ENCODE measurements around the gene MAP2. TPM values are rescaled to one million over a fixed set of nuclear protein-coding genes. Genes with fewer than 3 reads are reported as not detected.

The MAP2 gene
- total RNA-seq, 1 experiment from 2014 or later = 0.05 TPM

- Mint-ChIP-seq H3K4me3 (ENCODE audit: unreplicated experiment) (no peak overlapping the region), H3K27ac (ENCODE audit: unreplicated experiment) (no peak overlapping the region), H3K36me3 (ENCODE audit: insufficient read depth, unreplicated experiment) (no peaks in the 10 kb centered on the region), H3K27me3 (ENCODE audit: insufficient read depth, unreplicated experiment) (peaks cover 2% of the 10 kb centered on the region), H3K4me1 (ENCODE audit: low read depth, unreplicated experiment) (no peaks in the 10 kb centered on the region), H3K9me3 (ENCODE audit: unreplicated experiment) (no peaks in the 10 kb centered on the region)
- intact Hi-C loops (cut with micrococcal nuclease; ENCODE audit: unreplicated experiment) = no loop called here
- Histone ChIP-seq H3K9me3 (no peaks in the 10 kb centered on the region), H3K4me1 (no peaks in the 10 kb centered on the region), H3K27me3 (replicated peaks; ENCODE audit: control insufficient read depth, insufficient read depth, low read length) (no peaks in the 10 kb centered on the region), H3K36me3 (ENCODE audit: control insufficient read depth, insufficient read depth, low read length) (no peaks in the 10 kb centered on the region), H3K4me3 (ENCODE audit: low read depth, low read length) (no peak overlapping the region)
- no peak for TF ChIP-seq CTCF (IDR thresholded peaks at IDR 0.05; ENCODE audit: insufficient read depth in 1 of 2, low read depth in 1 of 2, low read length in 1 of 2, severe bottlenecking in 1 of 2, unreplicated experiment in 1 of 2)
- POLR2A ChIA-PET = no interaction called here
- no TSS peak for BruUV-seq (replicated peaks)
- DNase-seq = no peak
- CTCF ChIA-PET = no interaction called here
These were observed 28.6 kb upstream of the MAP2 start for GRCh38 chr2:209395229-209395628.

GRCh38 chr2:209395652-209396051 is 28.2 kb upstream of the MAP2 start:
- no peak overlapping the region for H3K27ac Mint-ChIP-seq (ENCODE audit: unreplicated experiment)

GRCh38 chr2:209398463-209398862 is 25.4 kb upstream of the MAP2 start:
- no peaks in the 10 kb centered on the region for H3K27me3 ChIP-seq (replicated peaks; ENCODE audit: control insufficient read depth, insufficient read depth, low read length)
- H3K4me3 ChIP-seq (ENCODE audit: low read depth, low read length) = no peak overlapping the region
- no peaks in the 10 kb centered on the region for H3K36me3 ChIP-seq (ENCODE audit: control insufficient read depth, insufficient read depth, low read length)
- no peaks in the 10 kb centered on the region for H3K4me1 ChIP-seq
- ChIA-PET POLR2A (no interaction called here), CTCF (no interaction called here)
- no peaks in the 10 kb centered on the region for H3K9me3 Mint-ChIP-seq (ENCODE audit: unreplicated experiment)
- no peak for TF ChIP-seq CTCF (IDR thresholded peaks at IDR 0.05; ENCODE audit: insufficient read depth in 1 of 2, low read depth in 1 of 2, low read length in 1 of 2, severe bottlenecking in 1 of 2, unreplicated experiment in 1 of 2)
- no peak for DNase-seq
- no peaks in the 10 kb centered on the region for H3K4me1 Mint-ChIP-seq (ENCODE audit: low read depth, unreplicated experiment)
- peaks cover 2% of the 10 kb centered on the region for H3K27me3 Mint-ChIP-seq (ENCODE audit: insufficient read depth, unreplicated experiment)
- H3K36me3 Mint-ChIP-seq (ENCODE audit: insufficient read depth, unreplicated experiment) = no peaks in the 10 kb centered on the region
- H3K27ac Mint-ChIP-seq (ENCODE audit: unreplicated experiment) = no peak overlapping the region
- no peak overlapping the region for H3K4me3 Mint-ChIP-seq (ENCODE audit: unreplicated experiment)
- no TSS peak for BruUV-seq (replicated peaks)
- no peaks in the 10 kb centered on the region for H3K9me3 ChIP-seq
- intact Hi-C loops (cut with micrococcal nuclease; ENCODE audit: unreplicated experiment) = no loop called here

More at GRCh38 chr2:209395652-209396051, 28.2 kb upstream of the MAP2 start:
- POLR2A ChIA-PET = no interaction called here
- intact Hi-C loops (cut with micrococcal nuclease; ENCODE audit: unreplicated experiment) = no loop called here
- no peaks in the 10 kb centered on the region for H3K36me3 ChIP-seq (ENCODE audit: control insufficient read depth, insufficient read depth, low read length)
- H3K27me3 ChIP-seq (replicated peaks; ENCODE audit: control insufficient read depth, insufficient read depth, low read length) = no peaks in the 10 kb centered on the region
- TF ChIP-seq CTCF (IDR thresholded peaks at IDR 0.05; ENCODE audit: insufficient read depth in 1 of 2, low read depth in 1 of 2, low read length in 1 of 2, severe bottlenecking in 1 of 2, unreplicated experiment in 1 of 2) = no peak
- no peaks in the 10 kb centered on the region for H3K9me3 ChIP-seq
- Mint-ChIP-seq H3K4me1 (ENCODE audit: low read depth, unreplicated experiment) (no peaks in the 10 kb centered on the region), H3K4me3 (ENCODE audit: unreplicated experiment) (no peak overlapping the region), H3K36me3 (ENCODE audit: insufficient read depth, unreplicated experiment) (no peaks in the 10 kb centered on the region), H3K9me3 (ENCODE audit: unreplicated experiment) (no peaks in the 10 kb centered on the region), H3K27me3 (ENCODE audit: insufficient read depth, unreplicated experiment) (peaks cover 2% of the 10 kb centered on the region)
- CTCF ChIA-PET = no interaction called here
- DNase-seq = no peak
- BruUV-seq (replicated peaks) = no TSS peak
- H3K4me1 ChIP-seq = no peaks in the 10 kb centered on the region
- H3K4me3 ChIP-seq (ENCODE audit: low read depth, low read length) = no peak overlapping the region
